ENCODE results near the gene EDN2.

Gene EDN2

GRCh38 chr1:41464885-41465284 lies 19.6 kb downstream of the EDN2 start:
- DNase-seq (ENCODE audit: low read depth in 2 of 2) = no peak

- DNase-seq (ENCODE audit: low read depth in 2 of 2) = no peak
Measured at GRCh38 chr1:41463516-41463915, 21.0 kb downstream of the EDN2 start.

DNA sequence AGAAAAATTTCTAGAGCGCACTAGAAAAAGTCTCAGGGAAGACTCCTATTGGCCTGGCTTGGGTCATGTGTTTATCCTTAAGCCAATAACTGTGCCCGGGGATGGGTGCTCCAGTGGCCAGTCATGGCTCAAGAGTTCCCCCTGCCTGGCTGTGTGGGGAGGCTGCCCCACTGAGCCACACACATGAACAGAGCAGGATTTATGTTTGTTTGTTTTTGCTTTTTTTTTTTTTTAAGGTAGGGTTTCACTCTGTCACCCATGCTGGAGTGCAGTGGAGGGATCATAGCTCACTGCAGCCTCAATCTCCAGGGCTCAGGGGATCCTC lies 21.8 kb downstream of the EDN2 start:
- DNase-seq (ENCODE audit: low read depth in 2 of 2) = no peak

GRCh38 chr1:41461790-41462679 lies 22.4 kb downstream of the EDN2 start:
- no peak for DNase-seq (ENCODE audit: low read depth in 2 of 2)

DNA sequence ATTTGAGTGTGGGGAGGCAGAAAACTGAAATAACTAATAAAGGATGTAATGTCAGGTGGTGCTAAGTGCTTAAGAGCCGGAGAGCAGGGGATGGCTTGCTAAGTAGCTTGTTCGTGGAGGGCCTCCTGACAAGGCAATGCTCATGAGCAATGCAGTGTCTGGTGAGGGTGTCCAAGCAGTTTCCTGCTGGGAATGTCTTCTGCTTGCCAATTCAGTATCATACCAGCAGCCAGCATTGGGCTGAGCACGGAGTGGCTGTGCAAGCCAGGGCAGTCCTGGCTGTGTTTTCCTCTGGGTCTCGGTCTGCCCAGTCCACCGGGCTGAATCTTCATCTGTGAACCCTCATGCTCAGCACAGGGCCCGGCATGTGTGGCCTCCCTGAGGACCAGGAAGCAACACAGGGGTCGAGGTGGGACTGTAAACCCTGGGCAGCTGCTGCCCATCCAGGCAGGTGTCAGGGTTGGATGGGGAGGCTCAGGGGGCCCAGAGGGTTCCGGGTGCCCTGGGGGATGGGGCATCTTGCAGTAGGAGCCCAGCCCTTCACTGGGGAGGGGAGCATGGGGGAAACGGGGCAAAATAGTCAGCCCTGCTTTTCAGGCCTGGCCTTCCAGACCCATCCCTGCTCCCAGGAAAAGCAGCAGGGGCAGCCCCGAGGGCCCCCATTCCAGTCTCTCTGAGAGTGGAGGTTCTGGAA lies 27.5 kb downstream of the EDN2 start:
- DNase-seq (ENCODE audit: low read depth in 2 of 2) = no peak

DNA sequence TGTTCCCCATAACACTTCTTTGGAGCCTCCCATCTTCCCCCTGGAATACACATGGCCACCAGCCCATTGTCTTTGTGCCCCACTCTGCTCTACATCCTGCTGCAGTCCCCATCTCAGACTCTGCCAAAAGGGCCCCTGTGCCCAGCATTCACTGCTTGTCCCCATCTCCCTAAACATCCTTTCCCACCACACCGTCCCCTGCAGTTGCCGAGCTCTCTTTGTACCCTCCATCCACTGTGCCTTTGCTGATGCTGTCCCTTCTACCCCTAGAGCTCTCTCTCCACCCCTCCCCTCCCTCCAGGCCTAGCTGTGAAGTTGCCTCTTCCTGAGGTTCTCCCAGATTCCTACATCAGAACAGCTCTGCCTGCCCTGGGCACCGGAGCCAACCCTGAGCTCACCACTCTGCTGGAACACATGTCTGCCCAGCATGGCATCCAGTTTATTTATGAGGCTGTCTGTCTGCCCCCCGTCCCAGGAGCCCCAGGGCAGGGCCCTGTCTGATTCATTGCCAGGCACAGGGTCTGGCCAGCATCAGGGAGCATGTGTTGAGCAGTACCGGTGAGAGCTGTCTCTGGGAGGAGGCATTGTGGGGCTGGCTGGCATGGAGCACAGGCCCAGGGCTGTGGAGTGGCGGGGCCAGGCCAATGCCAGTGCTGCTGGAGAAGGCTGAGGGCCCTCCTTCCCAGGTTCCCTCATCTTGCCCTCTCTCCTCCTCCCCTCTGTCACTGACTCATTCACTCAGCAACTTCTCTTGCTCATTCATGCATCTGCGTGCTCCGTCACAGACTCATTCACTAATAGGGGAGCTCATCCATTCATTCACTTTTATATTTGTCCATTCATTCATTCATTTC lies 28.8 kb downstream of the EDN2 start:
- no peak for DNase-seq (ENCODE audit: low read depth in 2 of 2)

GRCh38 chr1:41454406-41454805 lies 30.1 kb downstream of the EDN2 start:
- no peak for DNase-seq (ENCODE audit: low read depth in 2 of 2)

- no peak for DNase-seq (ENCODE audit: low read depth in 2 of 2)
Measured at GRCh38 chr1:41452704-41453290, 31.7 kb downstream of the EDN2 start.

DNA sequence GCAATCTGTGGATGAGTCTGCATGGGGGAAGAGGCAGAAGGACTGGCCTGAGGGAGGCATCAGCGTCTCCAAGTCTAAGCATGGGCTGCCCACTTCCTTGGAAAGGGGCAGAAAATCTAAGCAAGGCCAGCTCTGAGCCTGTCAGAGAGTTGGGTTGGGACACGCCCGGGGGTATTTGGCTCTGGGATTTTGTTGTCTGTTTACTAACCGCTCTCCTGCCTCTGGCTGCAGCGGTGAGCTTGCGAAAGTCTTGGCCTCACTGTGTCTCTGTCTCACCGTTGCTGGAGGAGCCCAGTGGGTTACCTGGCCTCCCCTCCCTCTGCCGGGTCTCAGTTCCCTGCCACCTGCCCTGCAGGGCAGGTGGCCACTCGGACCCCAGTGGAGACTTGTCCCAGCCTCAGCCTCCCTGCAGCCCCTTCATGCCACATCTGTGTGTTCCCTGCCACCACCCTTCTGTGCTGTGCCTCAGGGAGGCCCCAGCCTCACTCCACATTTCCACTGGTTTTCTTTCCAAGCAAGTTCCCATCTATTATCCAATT lies 33.7 kb downstream of the EDN2 start:
- DNase-seq (ENCODE audit: low read depth in 2 of 2) = no peak

DNA sequence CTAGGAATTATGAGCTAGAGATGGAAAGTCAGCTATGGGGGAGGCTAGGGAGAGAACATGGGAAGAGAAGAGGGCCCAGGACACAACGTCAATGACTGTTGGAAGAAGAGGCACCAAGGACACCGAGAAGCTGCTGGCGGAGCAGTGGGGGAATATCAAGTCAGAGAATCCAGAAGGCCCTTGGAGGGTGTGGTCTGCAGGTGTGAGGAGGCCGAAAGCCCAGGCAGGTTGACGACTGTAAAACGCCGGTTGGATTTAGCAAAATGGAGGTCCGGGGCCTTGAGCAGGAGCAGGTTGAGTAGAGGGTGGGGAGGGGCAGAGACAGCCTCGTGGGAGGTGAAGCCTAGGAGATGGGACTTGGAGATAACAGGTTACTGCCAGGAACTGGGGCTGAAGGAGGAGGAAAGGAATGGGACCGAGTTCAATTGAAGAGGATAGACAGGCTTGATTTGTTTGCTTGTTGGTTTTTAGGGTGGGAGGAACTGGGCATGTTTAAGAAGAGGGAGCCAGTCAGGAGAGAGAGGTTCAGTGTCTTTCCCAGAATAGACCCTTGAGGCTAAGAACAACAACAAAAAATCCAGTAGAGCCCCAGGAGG lies 35.1 kb downstream of the EDN2 start:
- no peak for DNase-seq (ENCODE audit: low read depth in 2 of 2)

GRCh38 chr1:41448821-41449220 lies 35.7 kb downstream of the EDN2 start:
- no peak for DNase-seq (ENCODE audit: low read depth in 2 of 2)

DNA sequence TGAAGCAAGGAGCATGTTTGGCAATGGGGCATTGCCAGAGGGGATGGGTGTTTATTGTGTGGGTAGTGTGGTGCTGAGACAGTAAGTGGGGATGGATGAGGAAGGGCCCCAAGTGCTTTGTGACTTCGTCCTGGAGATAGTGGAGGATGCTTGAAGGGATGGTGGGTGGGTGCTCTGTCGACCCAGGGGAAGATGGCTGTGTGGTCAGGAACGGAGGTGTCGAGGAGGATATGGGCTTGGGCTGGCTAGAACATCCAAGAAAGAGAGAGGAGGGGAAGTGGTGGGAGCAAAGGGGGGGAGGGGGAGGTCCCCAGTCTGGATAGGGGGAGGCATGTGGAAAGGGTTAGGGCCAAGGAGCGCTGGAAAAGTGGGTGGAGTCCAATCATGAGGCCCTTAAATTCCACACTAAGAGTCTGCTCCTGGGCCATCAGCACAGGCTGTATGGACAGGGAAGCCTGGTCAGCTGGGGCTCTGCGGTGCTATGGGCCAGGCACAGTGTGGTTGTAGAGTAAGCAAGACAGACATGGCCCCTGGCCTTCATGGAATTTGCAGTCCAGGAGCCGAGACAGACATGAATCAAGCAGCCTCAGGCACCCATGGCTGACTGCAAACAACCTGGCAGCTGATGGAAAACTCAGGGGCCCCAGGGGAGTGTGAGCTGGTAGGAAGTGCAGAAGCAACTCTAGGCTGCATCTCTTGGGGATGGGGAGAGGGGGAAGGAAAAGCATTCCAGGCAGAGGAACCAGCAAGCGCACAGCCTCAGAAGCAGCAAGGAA lies 36.3 kb downstream of the EDN2 start:
- no peak for DNase-seq (ENCODE audit: low read depth in 2 of 2)

DNA sequence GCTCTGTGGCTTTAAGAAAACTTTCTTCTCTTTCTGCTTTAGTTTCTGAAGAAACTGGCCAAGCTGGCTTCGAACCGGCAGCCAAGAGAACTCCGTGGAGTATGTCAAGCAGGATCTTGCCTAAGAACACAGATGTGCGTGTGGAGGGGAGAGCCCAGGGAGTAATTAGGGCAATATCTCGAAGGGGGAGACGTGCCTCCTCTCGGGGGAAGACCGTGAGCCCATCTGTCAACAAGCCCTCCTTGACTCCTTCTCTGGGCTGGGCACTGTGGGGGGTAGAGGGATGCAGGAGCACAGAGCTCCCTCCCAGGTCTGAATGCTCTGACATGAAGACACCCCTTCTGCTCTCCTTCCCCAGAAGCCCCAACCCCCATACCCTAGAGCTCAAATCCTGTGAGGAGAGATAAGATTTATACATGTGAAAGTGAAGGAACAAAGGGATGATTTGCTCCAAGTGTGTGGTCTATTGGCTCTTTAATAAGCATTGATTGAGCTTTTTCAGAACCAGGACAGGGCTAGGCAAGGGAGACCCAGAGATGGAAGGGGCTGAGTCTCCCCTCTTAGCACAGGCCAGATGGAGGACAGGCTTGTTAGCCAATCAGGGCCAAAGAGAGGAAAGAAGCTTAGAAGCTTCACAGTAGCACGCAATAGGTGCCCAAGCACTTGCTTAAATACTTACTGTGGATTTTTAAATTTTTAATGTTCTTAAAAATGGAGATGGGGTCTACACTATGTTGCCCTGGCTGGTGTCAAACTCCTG lies 37.5 kb downstream of the EDN2 start:
- no peak for DNase-seq (ENCODE audit: low read depth in 2 of 2)

GRCh38 chr1:41444785-41445184 lies 39.7 kb downstream of the EDN2 start:
- no peak for DNase-seq (ENCODE audit: low read depth in 2 of 2)

DNA sequence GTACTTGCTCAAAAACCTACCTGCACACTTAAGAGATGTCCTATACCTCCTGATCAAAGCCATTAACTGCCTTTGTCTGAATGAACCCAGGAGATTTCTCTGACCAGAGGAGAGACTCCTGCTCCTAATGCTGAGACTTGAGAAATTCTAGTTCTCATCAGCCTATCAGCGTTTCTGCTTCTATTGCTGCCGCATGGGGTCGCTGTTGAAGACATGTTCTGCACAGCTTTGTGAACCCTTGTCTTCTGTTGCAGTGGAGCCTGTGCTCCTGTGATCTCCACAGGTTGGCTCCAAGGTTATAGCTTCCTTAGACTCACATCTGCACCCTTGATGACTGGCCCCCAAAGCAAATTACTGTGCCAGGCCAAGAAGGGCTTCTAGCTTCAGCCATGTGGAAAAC lies 40.2 kb downstream of the EDN2 start:
- no peak for DNase-seq (ENCODE audit: low read depth in 2 of 2)

DNA sequence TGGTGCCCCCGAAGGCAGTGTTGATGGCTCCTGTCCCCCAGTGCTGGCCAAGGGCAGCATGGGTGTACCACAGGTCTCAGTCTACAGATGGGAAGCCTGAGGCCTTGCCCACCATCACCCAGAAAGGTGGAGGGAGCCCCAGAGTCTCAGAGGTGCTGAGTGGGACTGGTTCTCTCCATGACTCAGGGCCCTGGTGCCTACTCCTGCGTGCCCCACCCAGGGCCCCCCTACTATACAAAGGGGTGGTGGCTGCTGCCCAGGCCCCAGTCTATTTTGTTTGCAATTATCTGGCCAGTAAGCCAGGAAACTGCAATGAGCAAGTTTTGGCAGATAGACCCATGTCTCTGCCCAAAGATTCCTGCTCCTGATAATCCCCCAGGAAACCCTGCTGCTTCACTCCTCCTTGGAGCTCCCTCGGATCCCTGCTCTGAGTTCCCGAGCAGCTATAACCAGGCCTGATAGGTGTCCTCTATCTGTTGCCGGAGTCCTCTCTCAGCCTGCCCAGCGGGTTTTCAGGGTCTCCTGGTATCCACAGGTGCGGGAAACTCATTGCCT lies 41.7 kb downstream of the EDN2 start:
- no peak for DNase-seq (ENCODE audit: low read depth in 2 of 2)

DNA sequence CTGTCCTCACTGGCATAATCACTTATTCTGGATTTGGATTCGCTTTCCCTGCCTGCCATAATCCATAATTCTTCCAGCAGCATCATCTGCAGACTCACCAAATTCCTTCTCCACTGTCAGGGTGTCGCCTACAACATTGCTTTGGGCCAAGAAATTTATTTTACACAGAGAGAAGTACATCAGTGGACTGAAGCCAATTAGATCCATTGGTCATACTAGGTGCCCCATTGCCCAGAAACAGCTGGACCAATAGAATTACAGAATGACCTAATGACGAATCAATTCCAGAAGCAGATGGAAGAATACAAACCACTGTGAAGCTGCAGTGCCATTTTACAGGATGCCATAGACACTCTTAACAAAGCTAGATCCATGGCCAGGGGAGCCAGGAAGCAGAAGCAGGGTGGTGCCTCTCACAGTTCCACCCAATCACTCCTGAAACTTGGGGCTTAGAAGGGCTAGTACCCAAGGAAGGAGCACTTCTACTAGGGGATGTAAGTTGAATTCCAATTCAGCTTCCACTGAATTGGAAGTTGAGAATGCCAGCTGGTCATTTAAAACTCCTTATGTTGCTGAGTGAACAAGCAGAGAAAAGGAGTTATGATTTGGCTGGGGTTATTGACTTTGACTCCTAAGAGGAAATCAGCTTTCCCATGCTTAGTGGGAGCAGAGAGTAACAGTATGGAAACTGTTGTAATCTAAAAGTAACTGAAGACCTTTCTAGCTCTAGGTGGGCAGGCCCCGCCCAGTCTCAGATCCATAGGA lies 44.0 kb downstream of the EDN2 start:
- no peak for DNase-seq (ENCODE audit: low read depth in 2 of 2)

GRCh38 chr1:41439234-41439633 lies 45.2 kb downstream of the EDN2 start:
- no peak for DNase-seq (ENCODE audit: low read depth in 2 of 2)

DNA sequence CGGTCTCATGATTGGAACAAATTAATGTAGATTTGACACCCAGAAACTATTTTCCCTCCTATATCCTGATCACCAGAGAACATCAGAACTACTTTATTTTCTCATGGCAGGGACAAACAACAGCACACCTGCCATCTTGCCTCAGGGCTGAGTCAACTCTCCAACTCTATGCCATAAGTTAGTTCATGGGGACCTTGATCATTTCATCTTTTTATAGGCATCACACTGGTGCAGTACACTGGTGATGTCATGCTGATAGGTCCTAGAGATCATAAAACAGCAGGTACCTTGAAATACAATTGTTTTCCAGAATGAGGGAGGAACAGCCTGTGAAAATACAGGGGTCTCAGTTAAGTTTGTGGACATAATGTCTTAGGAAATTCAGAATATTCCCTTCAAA lies 45.8 kb downstream of the EDN2 start:
- DNase-seq (ENCODE audit: low read depth in 2 of 2) = no peak
